HG03571 (cell line): Measurements from ENCODE around the gene SRGN.
"Not testable (repeated sequence)": the region's sequence is repeated elsewhere in the genome, so short reads cannot be mapped to it uniquely, and the experiment has no call there.

Experiments
- ATAC-seq: cut with Tn5 transposase; IDR thresholded peaks from one replicate; pipeline ENCODE4 v1.9.1; 2021; ENCODE audit not compliant: unreplicated experiment

SRGN gene

DNA sequence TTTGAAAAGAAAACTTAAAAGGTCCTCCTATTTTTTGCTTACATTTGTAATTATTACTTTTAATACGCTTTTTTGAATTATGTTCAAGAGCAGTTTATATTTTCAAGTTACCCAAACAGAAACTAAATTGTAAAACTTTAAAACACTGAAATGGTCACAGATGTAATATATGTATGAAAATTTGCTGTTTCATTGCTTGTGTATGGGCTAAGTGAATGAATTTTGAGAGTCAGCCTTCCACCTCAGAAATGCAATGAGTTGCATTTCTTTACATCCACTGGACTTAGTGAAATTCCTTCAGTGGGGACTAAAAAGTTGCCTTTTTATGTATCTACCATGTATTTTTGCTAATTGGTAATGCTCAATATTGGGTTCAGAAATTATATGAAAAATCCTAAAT lies 37.7 kb downstream of the SRGN start:
- no peak for ATAC-seq

GRCh38 chr10:69130251-69130650 lies 42.3 kb downstream of the SRGN start:
- no peak for ATAC-seq

DNA sequence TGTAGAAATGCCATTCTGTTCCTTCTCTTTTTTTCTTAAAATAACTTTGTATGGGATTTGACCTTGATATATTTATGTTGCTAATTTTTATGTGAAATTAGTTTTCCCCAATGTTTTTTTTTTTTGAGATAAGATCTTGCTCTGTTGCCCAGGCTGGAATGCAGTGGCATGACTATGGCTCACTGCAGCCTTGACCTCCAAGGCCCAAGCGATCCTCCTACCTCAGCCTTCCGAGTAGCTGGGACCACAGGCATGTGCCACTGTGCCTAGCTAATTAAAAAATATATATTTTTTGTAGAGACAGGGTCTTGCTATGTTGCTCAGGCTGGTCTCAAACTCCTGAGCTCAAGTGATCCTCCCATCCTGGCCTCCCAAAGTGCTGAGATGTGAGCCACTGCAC lies 52.1 kb downstream of the SRGN start:
- no peak for ATAC-seq

DNA sequence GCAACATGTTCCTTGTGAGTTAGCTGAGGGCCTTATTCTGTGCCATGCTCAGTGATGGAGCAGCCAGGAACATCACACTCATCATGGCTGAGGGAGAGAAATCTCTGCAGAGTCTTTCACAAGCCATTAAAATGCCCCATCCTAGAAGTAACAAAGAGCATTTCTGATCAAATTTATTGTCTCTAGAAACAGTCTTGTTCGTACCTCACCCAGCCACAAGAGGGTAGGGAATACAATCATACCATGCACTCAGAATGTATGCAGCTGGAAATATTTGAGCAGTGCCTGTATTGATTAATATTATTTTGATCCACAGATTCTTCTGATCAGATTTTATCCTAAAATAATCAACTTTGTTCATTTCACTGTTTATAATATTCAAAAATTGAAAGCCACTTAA lies 53.4 kb downstream of the SRGN start:
- no peak for ATAC-seq

- not testable (repeated sequence) for ATAC-seq
Observed at GRCh38 chr10:69142074-69142473, 54.2 kb downstream of the SRGN start.

- ATAC-seq = no peak
Observed at GRCh38 chr10:69142983-69143382, 55.1 kb downstream of the SRGN start.

DNA sequence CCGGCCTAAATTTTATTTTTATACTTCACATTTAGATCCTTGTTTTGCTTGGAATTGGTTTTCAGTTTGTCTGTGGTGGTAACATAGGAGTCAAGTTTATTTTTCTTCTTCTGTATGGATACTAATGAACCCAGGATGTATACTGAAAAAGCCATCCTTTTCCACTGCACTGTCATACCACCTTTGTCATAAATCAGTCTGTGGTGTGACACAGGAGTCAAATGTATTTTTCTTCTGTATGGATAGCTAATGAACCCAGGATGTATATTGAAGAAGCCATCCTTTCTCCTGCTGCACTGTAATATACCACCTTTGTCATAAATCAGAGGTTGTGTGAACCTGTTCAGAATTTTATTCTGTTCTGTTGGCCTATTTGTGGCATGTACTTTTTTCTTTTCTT lies 57.4 kb downstream of the SRGN start:
- ATAC-seq = no peak

GRCh38 chr10:69145864-69146263 lies 58.0 kb downstream of the SRGN start:
- ATAC-seq = no peak

DNA sequence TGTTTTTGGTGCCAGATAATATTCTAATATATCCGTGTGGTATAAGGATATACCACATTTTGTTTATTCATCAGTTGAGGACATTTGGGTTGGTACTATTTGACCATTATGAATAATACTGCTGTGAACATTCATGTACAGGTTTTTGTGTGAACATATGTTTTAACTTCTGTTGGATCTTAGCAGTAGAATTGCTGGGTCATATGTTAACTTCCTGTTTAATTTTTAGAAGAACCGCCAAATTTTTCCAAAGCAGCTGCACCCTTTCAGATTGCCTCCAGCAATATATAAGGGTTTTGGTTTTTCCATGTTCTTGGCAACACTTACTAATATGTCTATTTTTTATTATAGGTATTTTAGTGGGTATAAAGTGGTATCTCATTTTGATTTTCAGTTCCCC lies 58.9 kb downstream of the SRGN start:
- ATAC-seq = no peak

DNA sequence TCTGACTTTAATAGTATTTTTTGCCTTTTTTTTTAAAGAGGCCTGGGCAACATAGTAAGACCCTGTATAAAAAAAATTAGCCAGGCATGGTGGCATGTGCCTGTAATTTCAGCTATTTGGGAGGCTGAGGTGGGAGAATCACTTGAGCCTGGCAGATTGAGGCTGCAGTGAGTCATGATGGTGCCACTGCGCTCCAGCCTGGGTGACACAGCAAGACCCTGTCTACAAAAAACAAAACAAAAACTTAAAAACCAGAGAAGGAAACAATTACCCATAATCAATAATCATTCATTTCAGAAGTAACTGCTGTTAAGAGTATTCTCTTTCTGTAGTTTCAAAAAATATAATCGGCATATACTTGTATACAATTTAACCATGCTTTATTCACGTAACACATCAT lies 64.1 kb downstream of the SRGN start:
- ATAC-seq = no peak

- no peak for ATAC-seq
Observed at GRCh38 chr10:69153227-69153626, 65.3 kb downstream of the SRGN start.
